OCI-LY7 (cell line): ENCODE data around the gene CRY1. TPM values are rescaled to one million over a fixed set of nuclear protein-coding genes. Genes with fewer than 3 reads are reported as not detected.

ENCODE experiments used
- BruUV-seq: library from RNA; stranded (reverse); fragments of 400-500 nt; replicated peaks from 2 replicates; lab custom pipeline; 2021; lab: Mats Ljungman, UMichigan
- CTCF ChIA-PET: fragments of 300-600 bp; sonication (Branson Sonifier 250); formaldehyde crosslinking; loops from one replicate; lab custom pipeline; 2022; ENCODE audit warnings: antibody characterized with exemption; ENCODE audit not compliant: unreplicated experiment; lab: Charles Lee
- POLR2A ChIA-PET: fragments of 300-600 bp; sonication (Branson Sonifier 250); formaldehyde crosslinking; loops from one replicate; lab custom pipeline; 2022; ENCODE audit warnings: antibody characterized with exemption; lab: Charles Lee
- DNase-seq: peaks from one replicate; pipeline ENCODE4 v3.0.0-alpha.2; 2015; ENCODE audit warnings: low spot score
- H2AFZ ChIP-seq: fragments of 200-600 bp; sonication (generic), shearing (Covaris generic); 2 replicates; pipeline ENCODE4 v1.6.1; 2014; ENCODE audit warnings: mild to moderate bottlenecking, antibody characterized with exemption, low read length, moderate library complexity
- H3K27ac ChIP-seq: fragments of 200-600 bp; sonication (generic); 2 replicates; pipeline ENCODE4 v1.5.1; 2014; ENCODE audit warnings: mixed run types, low read depth, mild to moderate bottlenecking, moderate library complexity, low read length, inconsistent platforms; ENCODE audit not compliant: poor library complexity, severe bottlenecking
- H3K36me3 ChIP-seq: fragments of 200-600 bp; sonication (generic); 2 replicates; pipeline ENCODE4 v1.6.1; 2014; ENCODE audit warnings: mild to moderate bottlenecking, antibody characterized with exemption, low read length, moderate library complexity, mixed read lengths; ENCODE audit not compliant: insufficient read depth
- H3K4me1 ChIP-seq: fragments of 200-600 bp; sonication (generic); 2 replicates; pipeline ENCODE4 v1.5.1; 2014; ENCODE audit warnings: mild to moderate bottlenecking, low read length; ENCODE audit not compliant: insufficient read depth, poor library complexity, severe bottlenecking
- H3K4me2 ChIP-seq: fragments of 200-600 bp; sonication (generic); 2 replicates; pipeline ENCODE4 v1.6.1; 2014; ENCODE audit warnings: mild to moderate bottlenecking, low read length
- H3K4me3 ChIP-seq: fragments of 200-600 bp; sonication (generic); 2 replicates; pipeline ENCODE4 v1.5.1; 2014; ENCODE audit warnings: mild to moderate bottlenecking, low read depth, low read length; ENCODE audit not compliant: poor library complexity, severe bottlenecking
- H3K79me2 ChIP-seq: fragments of 200-600 bp; sonication (generic); 2 replicates; pipeline ENCODE4 v1.6.1; 2016; ENCODE audit warnings: low read depth, mild to moderate bottlenecking, low read length, moderate library complexity, mixed read lengths; ENCODE audit not compliant: insufficient read depth
- H3K9me2 ChIP-seq: fragments of 200-600 bp; sonication (generic); 2 replicates; pipeline ENCODE4 v1.6.1; 2016; ENCODE audit warnings: mild to moderate bottlenecking, low read length, mixed read lengths; ENCODE audit not compliant: insufficient read depth
- H3K9me3 ChIP-seq: fragments of 200-600 bp; sonication (generic); 2 replicates; pipeline ENCODE4 v1.6.1; 2014; ENCODE audit warnings: mild to moderate bottlenecking, mixed run types, low read length, mixed read lengths
- H4K20me1 ChIP-seq: fragments of 200-600 bp; sonication (generic); 2 replicates; pipeline ENCODE4 v1.6.1; 2014; ENCODE audit warnings: mild to moderate bottlenecking, antibody characterized with exemption, low read length, moderate library complexity, mixed read lengths; ENCODE audit not compliant: insufficient read depth
- EZH2phosphoT487 ChIP-seq: fragments of 200-600 bp; sonication (generic); IDR thresholded peaks from 2 replicates; pipeline ENCODE4 v1.6.1; 2018; ENCODE audit warnings: low read depth, borderline replicate concordance, mild to moderate bottlenecking, mixed run types, antibody characterized with exemption, low read length, moderate library complexity, mixed read lengths
- intact Hi-C: fragments of 100-400 bp; cut with micrococcal nuclease; formaldehyde crosslinking; loops from one replicate; pipeline ENCODE4 v1.10.0; 2022; ENCODE audit not compliant: unreplicated experiment
- total RNA-seq, 2 experiments: library from RNA; depleted of rRNA in 1 of 2; stranded (reverse); fragments of >200 nt in 1 of 2; shearing (Covaris generic) in 1 of 2; gene quantifications; 2 replicates each; pipeline ENCODE4 v1.2.3, GENCODE V29; 2014 to 2022
- TF ChIP-seq, protein P1 (sequence below): fragments of 200-600 bp; sonication (generic); conservative IDR thresholded peaks from 2 replicates; pipeline ENCODE4 v1.5.1; 2014; ENCODE audit warnings: mild to moderate bottlenecking, antibody characterized with exemption, low read length, moderate library complexity, mixed read lengths

The CRY1 gene
- total RNA-seq, 2 experiments from 2014 or later = not detected

DNA sequence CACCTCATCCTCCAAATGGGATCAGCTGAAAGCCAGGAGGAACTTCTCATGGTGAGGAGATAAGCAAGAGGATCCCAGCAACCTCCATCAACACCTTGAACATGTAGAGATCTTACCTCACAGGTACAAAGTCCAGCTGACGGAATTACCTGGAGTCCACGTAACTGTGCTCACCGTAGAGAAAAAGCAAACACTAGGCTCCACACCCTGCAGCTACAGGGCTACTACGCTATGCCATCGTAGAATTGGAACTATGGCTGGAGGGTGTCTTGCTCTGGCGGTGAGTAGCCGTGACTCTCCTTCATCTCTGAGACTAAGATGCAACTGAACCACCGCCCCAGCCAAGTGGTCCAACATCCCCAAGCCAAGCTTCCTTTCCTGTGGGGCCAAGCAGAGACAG is 50.5 kb downstream of the CRY1 start:
- no peak overlapping the region for H3K27ac ChIP-seq
- H2AFZ ChIP-seq = no peak overlapping the region
- no peaks in the 10 kb centered on the region for H4K20me1 ChIP-seq
- no peak for DNase-seq
- POLR2A ChIA-PET = interaction anchor here (0.5 kb wide), 1 partner anchor 214 kb away, joined by 4 read pairs; no protein-coding TSS in a partner anchor
- intact Hi-C loops = no loop called here
- no peak for TF ChIP-seq EZH2phosphoT487
- TF ChIP-seq, protein P1, sequence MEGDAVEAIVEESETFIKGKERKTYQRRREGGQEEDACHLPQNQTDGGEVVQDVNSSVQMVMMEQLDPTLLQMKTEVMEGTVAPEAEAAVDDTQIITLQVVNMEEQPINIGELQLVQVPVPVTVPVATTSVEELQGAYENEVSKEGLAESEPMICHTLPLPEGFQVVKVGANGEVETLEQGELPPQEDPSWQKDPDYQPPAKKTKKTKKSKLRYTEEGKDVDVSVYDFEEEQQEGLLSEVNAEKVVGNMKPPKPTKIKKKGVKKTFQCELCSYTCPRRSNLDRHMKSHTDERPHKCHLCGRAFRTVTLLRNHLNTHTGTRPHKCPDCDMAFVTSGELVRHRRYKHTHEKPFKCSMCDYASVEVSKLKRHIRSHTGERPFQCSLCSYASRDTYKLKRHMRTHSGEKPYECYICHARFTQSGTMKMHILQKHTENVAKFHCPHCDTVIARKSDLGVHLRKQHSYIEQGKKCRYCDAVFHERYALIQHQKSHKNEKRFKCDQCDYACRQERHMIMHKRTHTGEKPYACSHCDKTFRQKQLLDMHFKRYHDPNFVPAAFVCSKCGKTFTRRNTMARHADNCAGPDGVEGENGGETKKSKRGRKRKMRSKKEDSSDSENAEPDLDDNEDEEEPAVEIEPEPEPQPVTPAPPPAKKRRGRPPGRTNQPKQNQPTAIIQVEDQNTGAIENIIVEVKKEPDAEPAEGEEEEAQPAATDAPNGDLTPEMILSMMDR = no peak
- no peaks in the 10 kb centered on the region for H3K9me2 ChIP-seq
- H3K9me3 ChIP-seq = no peaks in the 10 kb centered on the region
- no peaks in the 10 kb centered on the region for H3K4me1 ChIP-seq
- no TSS peak for BruUV-seq
- H3K79me2 ChIP-seq = no peaks in the 10 kb centered on the region
- CTCF ChIA-PET = no interaction called here
- no peak overlapping the region for H3K4me2 ChIP-seq
- H3K36me3 ChIP-seq = no peaks in the 10 kb centered on the region
- H3K4me3 ChIP-seq = no peak overlapping the region

DNA sequence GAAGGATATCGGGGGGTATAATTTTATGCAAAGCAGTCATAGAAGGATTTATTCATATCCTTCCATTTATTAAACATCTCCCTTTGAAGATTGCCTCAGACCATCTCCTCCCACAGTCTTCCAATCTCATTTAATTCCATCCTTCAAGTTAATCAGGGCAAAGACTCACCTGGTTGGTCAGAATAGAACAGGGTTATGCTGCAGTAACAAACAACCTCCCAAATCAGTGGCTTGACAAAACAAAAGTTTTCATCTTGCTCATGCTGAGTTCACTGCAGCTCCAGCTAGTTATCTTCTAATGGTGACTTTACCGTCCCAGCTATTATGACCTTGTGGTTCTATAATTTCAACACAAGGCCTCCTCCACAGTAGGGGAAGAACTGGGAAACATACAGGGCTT is 57.6 kb downstream of the CRY1 start:
- ChIA-PET CTCF (no interaction called here), POLR2A (no interaction called here)
- no peaks in the 10 kb centered on the region for H3K9me3 ChIP-seq
- no peaks in the 10 kb centered on the region for H3K9me2 ChIP-seq
- no peak overlapping the region for H3K4me2 ChIP-seq
- no peaks in the 10 kb centered on the region for H3K79me2 ChIP-seq
- H3K4me1 ChIP-seq = no peaks in the 10 kb centered on the region
- H4K20me1 ChIP-seq = no peaks in the 10 kb centered on the region
- BruUV-seq = no TSS peak
- H3K27ac ChIP-seq = no peak overlapping the region
- no peak for TF ChIP-seq EZH2phosphoT487
- TF ChIP-seq, protein P1 = no peak
- intact Hi-C loops = no loop called here
- no peak overlapping the region for H2AFZ ChIP-seq
- no peak for DNase-seq
- no peaks in the 10 kb centered on the region for H3K36me3 ChIP-seq
- no peak overlapping the region for H3K4me3 ChIP-seq

DNA sequence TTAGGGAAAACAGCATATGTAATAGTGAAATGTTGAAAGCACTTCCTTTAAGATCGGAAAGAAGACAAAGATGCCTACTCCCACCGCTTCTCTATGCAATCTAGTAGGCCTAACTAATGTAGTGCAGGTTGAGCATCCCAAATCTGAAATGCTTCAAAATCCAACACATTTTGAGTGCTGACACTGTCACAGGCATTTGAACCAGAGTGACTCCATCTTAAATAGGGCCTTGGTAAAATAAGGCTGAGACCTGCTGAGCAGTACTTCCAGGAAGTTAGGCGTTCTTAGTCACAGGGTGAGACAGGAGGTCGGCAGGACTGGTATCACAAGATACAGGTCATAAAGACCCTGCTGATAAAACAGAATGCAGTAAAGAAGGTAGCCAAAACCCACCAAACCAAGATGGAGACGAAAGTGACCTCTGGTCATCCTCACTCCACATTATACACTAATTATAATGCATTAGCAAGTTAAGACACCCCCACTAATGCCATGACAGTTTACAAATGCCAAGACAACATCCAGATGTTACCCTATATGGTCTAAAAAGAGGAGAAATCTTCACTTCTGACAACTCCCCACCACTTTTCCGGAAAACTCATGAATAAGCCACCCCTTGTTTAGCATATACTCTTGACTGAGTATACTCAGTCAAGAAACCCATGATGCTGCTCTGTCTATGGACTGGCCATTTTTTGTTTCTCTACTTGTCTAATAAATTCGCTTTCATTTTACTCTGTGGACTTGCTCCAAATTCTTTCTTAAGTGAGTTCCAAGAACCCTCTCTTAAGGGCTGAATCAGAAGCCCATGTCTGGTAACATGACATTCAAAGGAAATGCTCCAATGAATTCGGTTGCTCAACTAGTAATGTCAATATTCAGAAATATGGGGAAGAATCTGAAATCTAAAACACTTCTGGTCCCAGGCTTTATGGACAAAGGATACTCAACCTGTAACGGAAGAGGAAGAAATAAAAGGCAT is 59.3 kb downstream of the CRY1 start:
- H3K27ac ChIP-seq = no peak overlapping the region
- no peak for DNase-seq
- H3K4me3 ChIP-seq = no peak overlapping the region
- H2AFZ ChIP-seq = no peak overlapping the region
- H3K9me3 ChIP-seq = no peaks in the 10 kb centered on the region
- no peaks in the 10 kb centered on the region for H3K36me3 ChIP-seq
- no peak overlapping the region for H3K4me2 ChIP-seq
- no peaks in the 10 kb centered on the region for H3K79me2 ChIP-seq
- POLR2A ChIA-PET = interaction anchor here (0.6 kb wide), 1 partner anchor 94 kb away, joined by 4 read pairs; no protein-coding TSS in a partner anchor
- no TSS peak for BruUV-seq
- no peaks in the 10 kb centered on the region for H3K4me1 ChIP-seq
- intact Hi-C loops = no loop called here
- CTCF ChIA-PET = no interaction called here
- TF ChIP-seq, protein P1 = no peak
- no peaks in the 10 kb centered on the region for H4K20me1 ChIP-seq
- H3K9me2 ChIP-seq = no peaks in the 10 kb centered on the region
